ENCODE results near the gene UMOD.
A peak's percentile ranks its signal among the peaks of the same experiment; 100 is the strongest.
"Not testable (repeated sequence)": the region's sequence is repeated elsewhere in the genome, so short reads cannot be mapped to it uniquely, and the experiment has no call there.

UMOD gene

DNA sequence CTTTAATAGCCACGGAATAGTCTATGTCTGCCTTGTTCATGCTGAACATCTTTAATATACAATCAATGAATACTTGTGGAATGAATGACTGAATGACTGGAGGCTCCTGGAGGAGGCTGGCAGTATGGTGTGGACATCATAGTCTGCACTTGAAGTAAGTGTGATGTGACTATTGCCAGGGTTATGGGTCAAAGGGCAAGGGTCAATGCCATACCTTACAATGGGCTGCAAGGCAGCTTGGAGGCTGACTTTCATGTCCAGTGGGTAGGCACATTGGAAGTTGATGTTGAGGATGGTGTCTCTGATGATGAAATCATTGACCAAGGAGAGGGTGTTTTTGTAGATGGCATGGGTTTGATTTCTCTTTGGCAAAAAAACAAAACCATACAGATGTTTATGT lies 33.1 kb downstream of the UMOD start:
- no peak for DNase-seq

DNA sequence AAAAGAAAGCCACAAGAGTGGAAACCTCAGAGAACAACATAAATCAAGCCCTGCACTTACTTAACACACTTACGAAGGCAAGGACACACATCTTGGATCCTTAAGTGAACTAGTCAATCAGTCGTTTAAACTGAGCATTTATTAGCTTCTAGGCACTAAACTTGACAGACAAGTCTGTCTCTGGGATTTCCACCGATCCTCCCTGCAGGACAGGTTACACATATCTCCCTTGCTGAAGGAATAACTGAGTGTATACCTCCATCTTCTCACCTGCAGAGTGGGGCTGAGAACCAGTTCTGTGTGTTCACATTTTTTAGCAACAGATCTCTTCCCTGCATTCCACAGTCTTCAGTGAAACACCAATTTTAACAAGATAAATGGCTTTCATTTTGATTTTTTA lies 34.1 kb downstream of the UMOD start:
- no peak for DNase-seq

DNA sequence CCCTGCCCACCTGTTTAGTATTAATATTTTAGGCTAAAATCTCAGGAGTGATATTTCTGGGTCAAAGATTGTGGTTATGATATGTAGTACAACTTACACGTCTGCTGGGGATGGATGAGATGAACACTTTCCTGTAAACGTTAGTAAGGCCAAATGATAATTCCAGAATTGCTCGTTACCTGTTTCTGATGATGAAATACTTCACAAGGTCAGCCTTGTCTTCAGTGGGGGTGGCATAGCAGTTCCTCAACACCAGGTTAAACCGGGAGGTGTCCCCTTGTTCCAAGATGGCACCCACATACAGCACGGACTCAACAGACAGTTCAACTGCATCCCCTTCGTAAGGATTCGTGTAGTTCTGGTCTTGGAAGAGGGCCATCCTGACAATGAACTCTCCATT lies 34.5 kb downstream of the UMOD start:
- no peak for DNase-seq

DNA sequence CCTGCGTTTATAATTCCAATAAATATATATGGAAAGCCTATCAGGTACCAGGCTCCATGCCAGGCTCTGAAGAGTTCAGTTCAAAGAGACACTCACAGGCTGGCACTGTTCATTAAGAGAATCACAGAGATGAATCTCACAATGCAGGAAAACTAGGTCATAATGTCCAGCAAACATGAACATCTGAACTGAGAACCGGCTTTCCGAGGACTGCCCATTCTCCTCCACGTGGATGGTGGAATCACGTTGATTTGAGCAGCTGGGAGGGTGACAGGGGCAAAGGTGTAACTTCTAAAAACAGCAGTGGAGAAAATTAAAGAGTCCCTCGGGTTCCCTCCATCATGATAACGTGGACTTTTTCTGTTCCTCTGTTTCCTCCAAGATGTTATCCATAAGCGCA lies 35.4 kb downstream of the UMOD start:
- DNase-seq = no peak

DNA sequence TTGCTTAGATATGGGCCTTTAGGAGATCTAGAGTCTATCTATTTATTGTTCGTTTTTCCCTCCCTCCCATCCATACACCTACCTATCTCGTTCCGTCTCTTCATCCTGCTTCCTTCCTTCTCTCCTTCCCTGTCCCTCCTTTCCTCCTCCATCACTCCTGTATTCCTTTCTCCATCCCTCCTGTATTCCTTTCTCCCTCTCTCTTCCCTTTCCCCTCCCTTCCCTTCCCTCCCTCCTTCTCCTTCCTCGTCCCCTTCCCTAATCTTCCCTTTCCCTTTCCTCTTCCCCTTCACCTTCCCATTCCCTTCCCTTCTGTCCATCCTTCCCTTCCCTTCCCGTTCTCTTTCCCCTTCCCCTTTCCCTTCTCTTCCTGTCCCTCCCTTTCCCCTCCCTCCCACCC lies 35.8 kb downstream of the UMOD start:
- no peak for DNase-seq

DNA sequence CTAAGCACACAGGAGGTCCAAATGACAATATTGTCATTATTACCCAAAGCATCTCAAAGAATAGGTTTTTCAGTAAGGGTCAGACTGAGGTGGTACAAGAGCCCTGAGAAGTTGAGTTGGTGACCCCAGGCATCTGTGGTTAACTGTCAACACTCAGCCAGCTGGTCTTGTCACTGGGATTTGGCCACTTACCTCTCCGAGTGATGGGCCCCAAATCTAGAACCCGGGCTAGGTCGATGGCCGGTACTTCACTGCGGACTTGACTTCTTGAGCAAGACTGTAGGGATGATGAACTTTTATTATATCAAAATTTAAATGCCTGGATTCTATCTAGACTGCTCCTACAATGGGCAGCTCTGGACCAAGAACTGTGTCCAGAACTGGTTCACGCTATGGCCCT lies 36.8 kb downstream of the UMOD start:
- DNase-seq = no peak

DNA sequence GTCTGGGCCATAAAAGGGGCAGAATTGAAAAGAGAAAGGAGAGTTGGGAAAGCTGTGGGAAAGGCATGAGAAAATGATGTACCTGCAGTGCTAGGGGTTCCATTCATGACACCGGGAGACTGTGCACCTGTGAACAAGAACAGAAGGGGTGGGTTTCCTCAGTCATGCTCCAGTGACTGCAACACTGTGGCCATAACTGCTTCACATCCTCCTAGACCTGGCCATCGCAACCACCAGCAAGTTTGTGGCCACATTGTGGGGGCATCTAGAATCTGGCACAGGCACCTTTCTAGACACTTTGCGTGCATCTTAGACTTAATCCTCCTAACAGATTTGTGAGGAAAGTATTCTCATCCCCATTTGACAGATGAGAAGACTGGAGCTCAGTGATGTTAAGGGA lies 37.9 kb downstream of the UMOD start:
- no peak for DNase-seq

DNA sequence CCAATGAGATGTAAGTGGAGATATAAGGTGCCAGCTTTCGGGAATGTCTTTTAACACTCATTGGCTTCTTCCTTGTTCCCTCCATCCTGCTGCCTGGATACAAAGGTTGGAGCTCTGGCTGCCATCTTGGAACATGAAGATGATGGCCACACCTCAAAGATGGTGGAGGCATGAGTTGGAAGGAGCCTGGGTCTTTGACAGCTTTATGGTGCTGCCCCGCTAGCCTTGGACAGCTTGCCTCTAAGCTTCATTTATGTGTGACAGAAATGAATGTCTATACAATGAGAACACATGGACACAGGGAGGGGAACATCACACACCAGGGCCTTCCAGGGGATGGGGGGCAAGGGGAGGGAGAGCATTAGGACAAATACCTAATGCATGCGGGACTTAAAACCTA lies 38.8 kb downstream of the UMOD start:
- no peak for DNase-seq

DNA sequence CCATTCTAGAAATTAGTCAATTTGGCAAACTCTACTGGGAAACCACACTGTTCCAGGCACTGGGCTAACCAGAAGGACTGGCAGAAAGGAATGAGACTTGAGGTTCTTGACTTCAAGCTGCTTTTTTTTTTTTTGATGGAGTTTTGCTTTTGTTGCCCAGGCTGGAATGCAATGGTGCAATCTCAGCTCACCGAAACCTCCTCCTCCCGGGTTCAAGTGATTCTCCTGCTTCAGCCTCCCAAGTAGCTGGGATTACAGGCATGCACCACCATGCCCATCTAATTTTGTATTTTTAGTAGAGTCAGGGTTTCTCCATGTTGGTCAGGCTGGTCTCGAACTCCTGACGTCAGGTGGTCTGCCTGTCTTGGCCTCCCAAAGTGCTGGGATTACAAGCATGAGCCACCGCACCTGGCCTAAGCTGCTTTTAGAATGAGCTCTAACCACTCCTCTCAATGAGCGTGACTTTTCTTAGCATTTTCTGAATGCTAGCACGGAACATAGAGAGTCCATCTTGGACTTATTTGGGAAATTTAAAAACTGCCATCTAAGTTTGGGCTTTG lies 39.9 kb downstream of the UMOD start:
- DNase-seq = not testable (repeated sequence)

DNA sequence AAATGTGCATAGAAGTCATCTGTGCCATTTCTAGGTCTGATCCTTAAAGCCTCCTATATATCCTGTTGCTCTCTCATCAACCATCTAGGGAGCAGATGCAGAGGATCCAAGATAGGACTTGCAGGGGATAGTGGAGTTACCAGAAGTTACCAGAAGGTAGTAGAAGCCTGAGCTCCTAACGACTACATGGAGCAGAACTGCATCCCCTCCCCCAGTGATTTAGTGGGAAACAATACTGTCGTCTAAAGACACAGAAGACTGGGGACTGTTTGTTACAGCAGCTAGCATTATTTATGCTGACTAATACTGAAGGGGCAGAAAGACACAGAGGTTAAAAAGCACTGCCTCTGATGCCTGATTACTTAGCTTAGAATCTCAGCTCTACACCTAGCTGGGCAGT lies 41.0 kb downstream of the UMOD start:
- no peak for DNase-seq

DNA sequence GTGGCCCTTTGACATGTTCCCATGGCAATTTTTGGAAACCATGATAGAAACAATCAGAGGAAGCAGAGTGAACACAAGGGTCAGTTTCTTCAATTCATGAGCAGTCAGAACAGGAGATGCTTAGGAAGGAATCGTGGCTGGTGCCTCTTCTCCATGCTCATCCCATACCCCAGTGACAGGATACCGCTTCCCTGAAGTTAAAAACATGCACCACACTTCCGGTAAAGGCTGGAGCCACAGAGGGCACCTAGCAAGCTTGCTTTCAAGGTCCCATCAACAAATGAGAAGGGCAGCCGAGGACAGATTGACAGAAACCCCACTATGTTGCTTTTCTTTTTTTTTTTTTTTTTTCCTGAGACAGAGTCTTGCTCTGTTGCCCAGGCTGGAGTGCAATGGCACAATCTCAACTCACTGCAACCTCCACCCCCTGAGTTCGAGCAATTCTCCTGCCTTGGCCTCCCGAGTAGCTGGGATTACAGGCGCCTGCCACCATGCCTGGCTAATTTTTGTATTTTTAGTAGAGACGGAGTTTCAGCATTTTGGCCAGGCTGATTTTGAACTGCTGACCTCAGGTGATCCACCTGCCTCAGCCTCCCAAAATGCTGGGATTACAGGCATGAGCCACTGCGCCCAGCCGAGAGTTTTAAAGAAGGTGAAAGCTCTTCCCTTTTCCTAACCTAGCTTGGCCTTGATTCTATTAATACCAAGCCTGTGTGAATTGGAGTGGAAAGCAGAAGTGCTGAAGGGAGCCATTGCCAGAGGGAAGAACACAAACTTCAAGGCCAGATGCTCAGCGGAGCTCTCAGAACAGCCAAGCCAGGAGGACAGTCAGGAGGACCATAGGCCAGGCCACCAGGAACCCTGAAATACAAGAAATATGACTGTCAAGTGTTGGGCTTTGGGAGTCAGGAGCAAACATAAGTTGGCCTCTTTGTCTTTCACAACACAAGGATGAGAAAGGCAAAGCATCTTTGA lies 41.8 kb downstream of the UMOD start:
- no peak for DNase-seq

DNA sequence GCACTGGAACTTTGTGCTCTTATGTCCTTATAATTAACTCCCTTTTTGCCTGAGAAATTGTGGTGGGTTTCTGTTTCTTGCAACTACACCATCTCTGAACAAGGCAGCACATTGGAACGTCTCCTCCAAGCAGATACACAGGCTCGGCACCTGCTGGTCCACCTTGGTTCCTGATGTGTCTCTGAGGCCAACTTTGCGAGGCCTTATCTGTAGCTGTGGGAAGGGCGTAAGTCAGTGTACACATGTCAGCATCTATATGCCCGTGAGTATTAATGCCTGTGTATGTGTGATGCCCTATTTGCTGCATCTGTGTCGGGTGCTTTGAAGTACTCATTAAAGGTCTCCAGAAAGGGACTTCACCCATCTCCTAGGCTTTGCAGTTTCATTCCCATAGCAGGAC lies 42.7 kb downstream of the UMOD start:
- DNase-seq = no peak

DNA sequence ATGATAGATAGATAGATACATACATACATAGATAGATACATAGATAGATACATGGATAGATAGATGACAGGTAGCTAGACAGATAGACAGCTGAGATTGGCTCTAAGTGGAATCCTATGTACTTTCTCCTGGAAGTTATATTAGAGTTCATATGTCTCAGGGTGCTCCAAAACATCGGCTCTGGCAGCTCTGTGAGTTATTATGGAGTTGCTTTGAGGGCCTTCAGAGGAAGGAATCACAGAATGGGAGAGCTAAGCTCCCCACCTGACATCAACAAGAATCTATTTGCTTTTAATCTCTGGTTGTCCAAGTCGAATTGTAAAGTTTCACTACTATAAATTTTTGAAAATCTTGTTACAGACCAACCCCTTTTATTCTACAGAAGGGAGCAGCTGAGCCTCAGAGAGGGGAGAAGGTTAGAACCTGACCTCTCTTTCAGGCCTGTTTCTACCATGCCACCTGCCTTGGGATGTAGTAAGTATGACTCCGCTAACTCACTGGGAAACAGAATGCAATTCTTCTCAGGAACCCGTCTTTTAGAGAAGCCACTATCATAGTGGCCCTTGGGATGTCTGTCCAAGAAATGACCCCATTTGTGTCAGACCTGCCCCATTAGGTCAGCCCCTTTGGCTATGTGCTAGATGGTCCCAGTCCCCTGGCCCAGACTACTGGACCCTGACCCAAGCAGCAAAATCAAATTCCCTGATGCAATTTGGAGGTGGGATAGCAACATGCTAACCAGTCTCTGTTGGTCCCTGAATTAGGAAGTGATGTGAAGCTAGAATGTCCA lies 43.5 kb downstream of the UMOD start:
- DNase-seq = no peak

DNA sequence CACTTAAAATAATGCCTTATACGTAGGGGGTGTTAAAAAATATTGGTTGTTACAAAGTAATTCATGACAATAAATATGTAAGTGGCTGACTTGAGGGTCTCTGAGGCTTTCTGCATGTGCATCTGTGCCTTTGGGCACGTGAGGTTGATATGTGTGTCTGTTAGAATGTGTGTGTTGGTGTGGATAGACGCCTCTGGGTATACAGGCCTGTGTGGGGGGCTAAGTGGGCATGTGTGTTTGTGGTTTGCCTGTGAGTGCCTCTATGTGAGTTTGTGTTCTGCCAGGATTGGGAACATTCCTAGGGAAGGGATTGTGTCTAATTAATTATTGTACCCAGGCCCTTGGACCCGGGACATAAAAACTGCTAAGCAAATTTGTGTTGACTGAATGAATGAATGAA lies 44.2 kb downstream of the UMOD start:
- DNase-seq = no peak

DNA sequence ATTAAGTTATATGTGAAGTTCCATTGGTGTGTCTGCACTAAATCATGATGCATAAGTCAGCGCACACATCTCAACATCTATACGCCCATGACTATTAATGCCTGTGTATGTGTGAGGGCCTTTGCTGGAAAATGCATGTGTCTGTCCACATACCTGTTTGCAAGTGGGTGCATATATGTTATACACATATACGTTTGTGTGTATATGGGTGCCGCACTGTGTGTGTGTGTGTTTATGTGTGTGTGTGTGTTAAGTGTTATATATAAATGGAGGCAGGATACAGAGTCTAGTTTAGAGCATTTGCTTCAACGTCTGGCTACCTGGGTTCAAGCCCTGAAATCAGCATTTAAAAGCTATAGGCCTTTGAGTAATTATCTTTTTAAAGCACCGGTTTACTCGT lies 44.7 kb downstream of the UMOD start:
- DNase-seq = no peak

DNA sequence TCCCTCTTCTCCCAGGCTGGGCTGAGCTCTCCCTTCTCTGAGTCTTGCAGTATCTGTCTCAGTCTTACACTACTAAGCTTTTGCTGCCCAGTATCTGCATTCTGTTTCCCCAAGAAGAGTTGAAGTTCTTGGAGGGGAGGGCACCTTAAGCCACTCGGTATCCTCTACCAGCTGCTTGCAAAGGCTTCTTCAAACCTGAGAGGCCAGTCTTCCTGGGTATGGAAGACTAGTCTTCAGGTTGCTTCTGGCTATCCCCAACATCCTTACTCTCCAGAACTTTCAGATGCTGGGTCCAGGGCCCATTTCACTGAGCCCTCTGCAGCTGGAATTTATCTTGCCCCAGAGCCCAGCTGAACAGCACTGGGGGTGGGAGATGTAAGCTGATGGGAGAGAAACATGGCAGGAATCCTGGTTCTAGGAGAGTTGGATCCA lies 45.3 kb downstream of the UMOD start:
- no peak for DNase-seq

DNA sequence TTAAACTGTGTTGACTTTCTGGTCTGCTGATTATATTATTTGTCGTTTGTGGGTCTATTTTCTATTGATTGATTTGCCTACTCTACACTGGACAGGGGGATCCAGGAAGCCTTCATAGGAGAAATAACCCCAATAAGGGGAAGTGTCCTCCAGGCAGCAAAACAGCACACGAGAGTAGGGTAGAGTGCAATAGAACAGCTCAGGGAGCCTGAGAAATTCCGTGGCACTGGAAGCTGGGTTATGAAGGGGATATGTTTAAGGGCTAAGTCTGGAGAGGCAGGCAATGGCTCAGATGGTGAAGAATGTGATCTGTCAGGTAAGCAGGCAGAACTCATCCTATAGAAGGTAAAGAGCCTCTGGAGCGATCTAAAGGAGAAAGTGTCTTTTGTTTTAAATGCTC lies 46.1 kb downstream of the UMOD start:
- DNase-seq = no peak

DNA sequence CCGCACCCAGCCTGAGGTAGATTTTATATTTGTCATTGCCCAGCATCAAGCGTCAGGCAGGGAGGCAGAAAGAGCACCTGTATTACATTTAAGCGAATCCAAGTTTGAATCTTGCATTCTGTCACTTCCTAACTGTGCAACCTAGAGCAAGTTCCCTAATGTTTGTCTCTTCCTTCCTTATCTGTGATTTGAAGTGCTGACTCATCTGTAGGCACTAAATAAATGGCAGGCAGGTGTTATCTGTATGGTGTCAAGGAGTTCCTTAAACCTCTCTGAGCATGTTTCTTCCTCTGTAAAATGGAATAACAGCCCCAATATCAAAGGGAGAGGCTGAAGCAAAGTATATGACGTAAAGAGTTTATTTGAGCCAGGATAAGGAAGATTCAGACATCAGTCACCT lies 49.5 kb downstream of the UMOD start:
- no peak for DNase-seq

DNA sequence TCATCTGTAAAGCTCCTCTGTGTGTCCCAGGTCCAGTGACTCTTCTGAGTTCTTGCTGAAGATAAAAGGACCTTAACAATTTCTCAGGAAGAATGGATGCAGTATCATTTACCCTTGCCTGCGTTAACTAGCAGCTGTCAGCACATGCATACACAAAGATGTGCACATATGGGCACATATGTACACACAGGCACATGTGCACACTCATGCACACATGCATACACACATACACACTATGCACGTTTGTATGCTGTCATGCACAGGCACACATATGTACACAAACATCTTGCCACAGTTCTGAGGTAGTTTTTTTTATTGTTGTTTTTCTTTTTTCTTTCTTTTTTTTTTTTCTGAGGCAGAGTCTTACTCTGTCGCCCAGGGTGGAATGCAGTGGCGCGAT lies 50.1 kb downstream of the UMOD start:
- no peak for DNase-seq

DNA sequence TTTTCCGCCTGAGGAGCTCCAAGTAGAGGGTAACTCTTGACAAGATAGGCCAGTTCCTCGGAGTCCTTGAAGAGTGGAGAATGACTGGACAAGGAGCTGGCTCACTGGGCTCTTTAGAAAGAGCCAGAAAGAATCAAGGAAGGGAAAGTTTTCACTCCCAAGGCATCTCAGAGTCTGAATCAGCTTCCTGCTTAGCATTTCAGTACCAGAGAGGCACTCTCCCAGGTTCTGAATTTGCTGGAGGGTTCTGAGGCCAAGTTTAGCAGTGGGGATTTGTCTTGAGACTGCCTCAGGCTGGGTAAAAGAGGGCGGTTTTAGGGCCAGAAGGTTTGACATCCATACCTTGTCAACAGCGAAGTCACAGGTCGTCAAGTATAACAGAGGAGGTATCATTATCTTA lies 50.7 kb downstream of the UMOD start:
- DNase-seq = no peak

DNA sequence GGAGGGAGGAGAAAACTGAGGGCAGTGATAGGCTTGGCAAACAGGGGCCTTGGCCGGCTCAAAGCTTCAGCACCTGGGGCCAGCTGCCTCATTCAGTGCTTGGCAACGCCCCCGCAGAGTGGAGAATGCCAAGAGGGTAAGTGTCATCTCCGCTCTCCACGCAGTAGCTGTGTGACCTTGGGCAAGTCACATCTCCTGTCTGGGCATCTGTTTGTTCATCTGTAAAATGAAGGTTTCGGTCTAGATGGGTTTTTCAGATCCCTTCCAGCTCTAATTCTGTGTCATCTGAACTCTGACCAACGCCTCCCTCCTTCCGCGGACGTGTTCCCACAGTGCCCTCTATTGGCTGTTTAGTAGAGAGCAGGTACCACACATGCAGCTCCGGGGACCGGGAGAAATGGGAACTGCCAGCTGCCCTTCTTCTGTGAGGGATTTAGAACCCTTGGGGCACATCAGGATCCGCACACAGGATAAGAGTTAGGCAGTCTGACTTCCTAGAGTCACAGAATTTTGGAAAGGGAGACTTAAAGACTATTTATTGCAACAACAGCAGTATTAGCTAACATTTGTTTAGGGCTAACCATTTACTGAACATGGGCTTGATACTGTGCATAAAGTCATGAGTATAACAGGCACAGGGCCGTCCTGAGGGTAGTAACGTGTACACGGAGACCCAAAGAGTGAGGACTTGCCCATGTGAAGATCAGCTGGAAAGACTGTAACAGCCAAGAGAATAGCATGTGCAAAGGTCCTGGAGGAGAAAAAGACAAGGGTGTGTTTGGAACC lies 52.0 kb downstream of the UMOD start:
- peak; percentile 24 to 33 for DNase-seq

DNA sequence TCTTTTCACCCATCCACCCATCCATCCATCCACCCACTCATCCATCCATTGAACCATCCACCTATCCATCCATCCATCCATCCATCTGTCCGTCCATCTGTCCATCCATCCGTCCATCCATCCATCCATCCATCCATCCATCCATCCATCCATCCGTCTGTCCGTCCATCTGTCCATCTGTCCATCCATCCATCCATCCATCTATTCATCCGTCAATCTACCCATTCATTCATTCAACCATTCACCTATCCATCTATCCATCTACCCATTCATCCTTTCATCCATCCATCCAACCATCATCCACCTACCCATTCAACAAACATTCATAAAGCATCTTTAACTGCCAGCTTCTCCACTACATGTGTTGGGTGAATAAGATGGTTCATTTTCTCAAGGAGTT lies 54.1 kb downstream of the UMOD start:
- DNase-seq = no peak

Data from stimulated activated CD4-positive, alpha-beta T cell treated with anti-CD3 and anti-CD28 coated beads, Interleukin-2, amount 100 ng/mL, for 48 hours (primary cell).